GM12801 (cell line): ENCODE results near the gene ZKSCAN5.

Experiments
- CTCF ChIP-seq: IDR thresholded peaks from one replicate; pipeline ENCODE4 v1.5.1; 2011; ENCODE audit warnings: control low read depth; ENCODE audit not compliant: insufficient read length; ENCODE audit errors: extremely low read depth

The ZKSCAN5 gene

GRCh38 chr7:99543916-99544315 is 39.5 kb downstream of the ZKSCAN5 start:
- no peak for TF ChIP-seq CTCF

GRCh38 chr7:99551334-99551733 is 46.9 kb downstream of the ZKSCAN5 start:
- no peak for TF ChIP-seq CTCF

- TF ChIP-seq CTCF, result no peak
These were observed 47.5 kb downstream of the ZKSCAN5 start, which contains the start of gene FAM200A for GRCh38 chr7:99551767-99552463. Gene FAM200A, minus strand, starts transcription at chr7:99552114. Its CDS starts 3,707 bp downstream, at chr7:99548407.

- TF ChIP-seq CTCF, result no peak
These were observed 48.6 kb downstream of the ZKSCAN5 start for GRCh38 chr7:99553039-99553438.

GRCh38 chr7:99554939-99555338 is 50.5 kb downstream of the ZKSCAN5 start:
- TF ChIP-seq CTCF, result no peak

GRCh38 chr7:99557196-99557607 is 52.7 kb downstream of the ZKSCAN5 start:
- no peak for TF ChIP-seq CTCF

GRCh38 chr7:99557940-99558305 is 53.5 kb downstream of the ZKSCAN5 start:
- TF ChIP-seq CTCF, result no peak
